IMR-90 (cell line): Measurements from ENCODE around the gene PTAR1. TPM values are rescaled to one million over a fixed set of nuclear protein-coding genes. Genes with fewer than 3 reads are reported as not detected.

Source experiments
- ATAC-seq: fragments of 200-7000 bp; cut with Tn5 transposase; 2 replicates; pipeline ENCODE4 v1.9.1; 2020; ENCODE audit warnings: low read depth, mild to moderate bottlenecking, moderate library complexity
- BruUV-seq: library from RNA; stranded (reverse); fragments of 400-500 nt; replicated peaks from 2 replicates; lab custom pipeline; 2021; lab: Mats Ljungman, UMichigan
- CTCF ChIA-PET: fragments of 300-600 bp; formaldehyde crosslinking; extraction: SDS; loops from one replicate; lab custom pipeline; 2021; ENCODE audit warnings: antibody characterized with exemption; lab: Yijun Ruan, JAX
- POLR2A ChIA-PET: fragments of 300-600 bp; sonication (Branson Sonifier 250); formaldehyde crosslinking; loops from one replicate; lab custom pipeline; 2022; ENCODE audit warnings: antibody characterized with exemption; ENCODE audit not compliant: unreplicated experiment; lab: Charles Lee
- DNase-seq: peaks from one replicate; pipeline ENCODE4 v3.0.0; 2013
- H2AFZ ChIP-seq: replicated peaks from 2 replicates; pipeline ENCODE3; 2013; ENCODE audit warnings: low read length, mild to moderate bottlenecking; ENCODE audit not compliant: poor library complexity
- H2AK5ac ChIP-seq: 2 replicates; pipeline ENCODE4 v1.6.1; 2013; ENCODE audit warnings: low read depth, low read length, inconsistent platforms
- H2AK9ac ChIP-seq: replicated peaks from 2 replicates; pipeline ENCODE3; 2013; ENCODE audit warnings: mild to moderate bottlenecking, low read depth, low read length, moderate library complexity; ENCODE audit not compliant: poor library complexity
- H2BK120ac ChIP-seq: 2 replicates; pipeline ENCODE4 v1.6.1; 2013; ENCODE audit warnings: low read depth, low read length, inconsistent platforms
- H2BK15ac ChIP-seq: 3 replicates; pipeline ENCODE4 v1.6.1; 2013; ENCODE audit warnings: low read depth, low read length, inconsistent platforms
- H2BK20ac ChIP-seq: 2 replicates; pipeline ENCODE4 v1.6.1; 2013; ENCODE audit warnings: low read depth, mild to moderate bottlenecking, inconsistent platforms, low read length, moderate library complexity
- H2BK5ac ChIP-seq: 2 replicates; pipeline ENCODE4 v1.6.1; 2013; ENCODE audit warnings: mild to moderate bottlenecking, low read depth, low read length, inconsistent platforms; ENCODE audit not compliant: poor library complexity, severe bottlenecking
- H3K14ac ChIP-seq: replicated peaks from 2 replicates; pipeline ENCODE4 v1.6.1; 2013; ENCODE audit warnings: low read depth, low read length, inconsistent platforms
- H3K18ac ChIP-seq: 2 replicates; pipeline ENCODE4 v1.6.1; 2013; ENCODE audit warnings: low read depth, low read length, control low read depth
- H3K23ac ChIP-seq: 2 replicates; pipeline ENCODE4 v1.6.1; 2013; ENCODE audit warnings: low read depth, low read length, inconsistent platforms
- H3K27ac ChIP-seq: 2 replicates; pipeline ENCODE4 v1.5.1; 2013; ENCODE audit warnings: mild to moderate bottlenecking, control low read depth, low read length; ENCODE audit not compliant: insufficient read depth
- H3K27me3 ChIP-seq: 2 replicates; pipeline ENCODE4 v1.6.1; 2013; ENCODE audit warnings: low read length; ENCODE audit not compliant: control insufficient read depth, insufficient read depth
- H3K36me3 ChIP-seq: 2 replicates; pipeline ENCODE4 v1.6.1; 2013; ENCODE audit warnings: low read length, mixed read lengths; ENCODE audit not compliant: control insufficient read depth, insufficient read depth
- H3K4ac ChIP-seq: 2 replicates; pipeline ENCODE4 v1.6.1; 2013; ENCODE audit warnings: low read depth, low read length, inconsistent platforms
- H3K4me1 ChIP-seq: 2 replicates; pipeline ENCODE4 v1.6.1; 2013; ENCODE audit warnings: low read length, mixed read lengths; ENCODE audit not compliant: control insufficient read depth, insufficient read depth
- H3K4me2 ChIP-seq: 2 replicates; pipeline ENCODE4 v1.6.1; 2013; ENCODE audit warnings: low read depth, mild to moderate bottlenecking, control low read depth, low read length, moderate library complexity
- H3K4me3 ChIP-seq: 2 replicates; pipeline ENCODE4 v1.5.1; 2013; ENCODE audit warnings: low read depth, mild to moderate bottlenecking, control low read depth, low read length, moderate library complexity; ENCODE audit not compliant: insufficient read depth
- H3K56ac ChIP-seq: 2 replicates; pipeline ENCODE4 v1.6.1; 2013; ENCODE audit warnings: low read length, inconsistent platforms; ENCODE audit not compliant: insufficient read depth; ENCODE audit errors: extremely low read depth
- H3K79me1 ChIP-seq, 2 experiments: 2 replicates each; pipeline ENCODE4 v1.6.1; 2013; ENCODE audit warnings: low read length in 2 of 2, inconsistent platforms in 1 of 2, low read depth in 1 of 2
- H3K9ac ChIP-seq: 2 replicates; pipeline ENCODE4 v1.6.1; 2013; ENCODE audit warnings: low read depth, low read length, control low read depth
- H3K9me1 ChIP-seq: 2 replicates; pipeline ENCODE4 v1.6.1; 2013; ENCODE audit warnings: low read length, inconsistent platforms; ENCODE audit not compliant: insufficient read depth
- H3K9me3 ChIP-seq: 2 replicates; pipeline ENCODE4 v1.6.1; 2013; ENCODE audit warnings: low read length; ENCODE audit not compliant: control insufficient read depth, insufficient read depth
- H4K20me1 ChIP-seq: 2 replicates; pipeline ENCODE4 v1.6.1; 2013; ENCODE audit warnings: low read length, inconsistent platforms; ENCODE audit not compliant: insufficient read depth
- H4K5ac ChIP-seq: 2 replicates; pipeline ENCODE4 v1.6.1; 2013; ENCODE audit warnings: mild to moderate bottlenecking, low read depth, low read length, control low read depth
- H4K8ac ChIP-seq, 2 experiments: 2 replicates each; pipeline ENCODE4 v1.6.1; 2013; ENCODE audit warnings: low read depth in 2 of 2, low read length in 2 of 2, control low read depth in 1 of 2, inconsistent platforms in 1 of 2
- H4K91ac ChIP-seq: 2 replicates; pipeline ENCODE4 v1.6.1; 2013; ENCODE audit warnings: low read depth, low read length, inconsistent platforms; ENCODE audit not compliant: insufficient read depth
- CEBPB ChIP-seq: IDR thresholded peaks from 2 replicates; pipeline ENCODE4 v1.6.1; 2012; ENCODE audit warnings: low read depth, low read length, improper control_type of control experiment
- CHD1 ChIP-seq: IDR thresholded peaks from 2 replicates; pipeline ENCODE4 v1.6.1; 2012; ENCODE audit warnings: low read depth, low read length, improper control_type of control experiment
- MAFK ChIP-seq: IDR thresholded peaks from 2 replicates; pipeline ENCODE4 v1.6.1; 2012; ENCODE audit warnings: low read depth, low read length, improper control_type of control experiment
- MXI1 ChIP-seq: IDR thresholded peaks from 2 replicates; pipeline ENCODE4 v1.6.1; 2012; ENCODE audit warnings: low read depth, mild to moderate bottlenecking, low read length, moderate library complexity, borderline replicate concordance
- NFE2L2 ChIP-seq: fragments of 150-350 bp; IDR thresholded peaks from 2 replicates; pipeline ENCODE4 v1.6.1; 2016; ENCODE audit warnings: low read depth, mild to moderate bottlenecking, low read length
- POLR2A ChIP-seq: IDR thresholded peaks from 2 replicates; pipeline ENCODE4 v1.6.1; 2012; ENCODE audit warnings: mild to moderate bottlenecking, low read depth, low read length
- RCOR1 ChIP-seq: IDR thresholded peaks from 2 replicates; pipeline ENCODE4 v1.6.1; 2012; ENCODE audit warnings: mild to moderate bottlenecking, low read length, improper control_type of control experiment; ENCODE audit not compliant: insufficient replicate concordance
- USF2 ChIP-seq: fragments of 150-350 bp; IDR thresholded peaks from 2 replicates; pipeline ENCODE4 v1.6.1; 2017; ENCODE audit warnings: mild to moderate bottlenecking, antibody characterized with exemption, low read length, low read depth
- WGBS, 2 experiments: methylation state at CpG; one replicate each; pipeline versions ENCODE4 v1.1.5 to v1.1.7; 2013; ENCODE audit warnings: missing lambda C conversion rate in 2 of 2; ENCODE audit not compliant: insufficient read length in 1 of 2; ENCODE audit errors: extremely low coverage in 2 of 2; 5-methylcytosine and 5-hydroxymethylcytosine counted together
- dilution Hi-C: fragments of 300-500 bp; cut with HindIII; formaldehyde crosslinking; loops from one replicate; pipeline ENCODE4 v1.14.3; 2018; ENCODE audit warnings: low sequenced_read_pairs; ENCODE audit not compliant: unreplicated experiment
- in situ Hi-C: fragments of 300-500 bp; cut with MboI; formaldehyde crosslinking; loops from 3 replicates; pipeline ENCODE4 v1.14.3; 2019; ENCODE audit warnings: low sequenced_read_pairs, inconsistent platforms, mixed read lengths
- intact Hi-C: fragments of 100-400 bp; cut with micrococcal nuclease; formaldehyde crosslinking; loops from 2 replicates; pipeline ENCODE4 v1.10.0; 2022
- polyA plus RNA-seq, 3 experiments: library from polyadenylated mRNA; depleted of rRNA; stranded (reverse); fragments of >200 nt; gene quantifications; 2 replicates each; pipeline ENCODE4 v1.2.3, GENCODE V29; 2012; ENCODE audit warnings: low replicate concordance in 1 of 3
- total RNA-seq: library from RNA; depleted of rRNA; stranded (reverse); fragments of >200 nt; gene quantifications from 2 replicates; pipeline ENCODE4 v1.2.3, GENCODE V29; 2012

PTAR1 gene
- total and polyA plus RNA-seq, 2 of the 4 experiments (the other 2 are of a cell fraction), result 10.6 to 110 TPM

- intact Hi-C loops (no loop called here), dilution Hi-C loops (no loop called here), in situ Hi-C loops (no loop called here)
- Histone ChIP-seq H4K8ac (no peak overlapping the region), H3K4me2 (no peak overlapping the region), H3K27me3 (no peaks in the 10 kb centered on the region), H2BK5ac (no peak overlapping the region), H4K91ac (no peak overlapping the region), H3K56ac (no peak overlapping the region), H3K79me1 (peaks cover 24 to 62% of the 10 kb centered on the region in 2 experiments; a peak in 3 of 4 replicates), H3K4ac (no peak overlapping the region), H3K9me1 (no peaks in the 10 kb centered on the region; the same call in 1 of the 2 replicates), H3K9me3 (no peaks in the 10 kb centered on the region), H4K5ac (no peak overlapping the region), H3K4me3 (no peak overlapping the region), H2BK20ac (no peak overlapping the region), H3K36me3 (no peaks in the 10 kb centered on the region; the same call in 1 of the 2 replicates), H3K23ac (peak overlapping the region; percentile 27; the same call in 1 of the 2 replicates), H3K18ac (no peak overlapping the region), H2BK15ac (no peak overlapping the region), H3K9ac (no peak overlapping the region), H2AFZ (no peak overlapping the region), H3K4me1 (peaks cover 7% of the 10 kb centered on the region), H2AK9ac (no peak overlapping the region), H2BK120ac (no peak overlapping the region), H2AK5ac (no peak overlapping the region), H3K14ac (no peak overlapping the region), H3K27ac (no peak overlapping the region), H4K20me1 (peaks cover 12% of the 10 kb centered on the region; the same call in 1 of the 2 replicates)
- no CpG with 5 or more reads among the region's 3 CpGs for WGBS, 2 experiments
- ChIA-PET POLR2A (no interaction called here), CTCF (no interaction called here)
- ATAC-seq (no peak), DNase-seq (no peak)
- no TSS peak for BruUV-seq
- TF ChIP-seq RCOR1, result no peak
- no peak for TF ChIP-seq POLR2A
- TF ChIP-seq MAFK, result no peak
- TF ChIP-seq USF2, result no peak
- TF ChIP-seq CEBPB, result no peak
- TF ChIP-seq MXI1, result no peak
- TF ChIP-seq NFE2L2, result no peak
- TF ChIP-seq CHD1, result no peak
These were observed 6.0 kb downstream of the PTAR1 start for GRCh38 chr9:69753830-69754229.
